Breast epithelium (tissue), 3 donors: ENCODE results near the gene SLC35G2.

Source experiments
- POLR2A ChIP-seq: fragments of 450-650 bp; IDR thresholded peaks from one replicate; pipeline ENCODE4 v1.6.1; 2016; ENCODE audit warnings: antibody characterized with exemption, mild to moderate bottlenecking, moderate library complexity
- TF ChIP-seq, protein P1 (sequence below), 3 donors: fragments of 450-650 bp; IDR thresholded peaks; one replicate each; pipeline ENCODE4 v1.5.1; 2016 to 2017; ENCODE audit warnings: antibody characterized with exemption in 3 of 3, mild to moderate bottlenecking in 3 of 3, moderate library complexity in 3 of 3

DNA sequence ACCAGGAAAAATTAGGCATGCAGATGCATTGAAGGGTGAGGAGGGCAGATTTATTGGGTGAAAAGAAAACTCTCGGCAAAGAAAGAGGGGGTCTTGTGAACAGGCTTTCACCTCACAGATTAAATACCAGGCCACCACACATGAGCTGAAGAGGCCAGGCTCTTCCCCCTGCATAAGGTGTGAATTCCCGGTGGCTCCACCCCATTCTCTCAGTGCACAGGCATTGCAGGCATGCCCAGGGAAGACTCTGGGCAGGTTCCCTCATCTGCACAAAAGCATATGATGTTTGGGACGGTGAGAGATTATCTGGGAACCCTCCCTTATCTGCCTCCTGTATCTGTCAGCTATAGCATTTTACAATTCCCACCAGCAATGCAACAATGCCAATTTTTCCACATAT, 7.2 kb upstream of the SLC35G2 start:
- TF ChIP-seq, protein P1, sequence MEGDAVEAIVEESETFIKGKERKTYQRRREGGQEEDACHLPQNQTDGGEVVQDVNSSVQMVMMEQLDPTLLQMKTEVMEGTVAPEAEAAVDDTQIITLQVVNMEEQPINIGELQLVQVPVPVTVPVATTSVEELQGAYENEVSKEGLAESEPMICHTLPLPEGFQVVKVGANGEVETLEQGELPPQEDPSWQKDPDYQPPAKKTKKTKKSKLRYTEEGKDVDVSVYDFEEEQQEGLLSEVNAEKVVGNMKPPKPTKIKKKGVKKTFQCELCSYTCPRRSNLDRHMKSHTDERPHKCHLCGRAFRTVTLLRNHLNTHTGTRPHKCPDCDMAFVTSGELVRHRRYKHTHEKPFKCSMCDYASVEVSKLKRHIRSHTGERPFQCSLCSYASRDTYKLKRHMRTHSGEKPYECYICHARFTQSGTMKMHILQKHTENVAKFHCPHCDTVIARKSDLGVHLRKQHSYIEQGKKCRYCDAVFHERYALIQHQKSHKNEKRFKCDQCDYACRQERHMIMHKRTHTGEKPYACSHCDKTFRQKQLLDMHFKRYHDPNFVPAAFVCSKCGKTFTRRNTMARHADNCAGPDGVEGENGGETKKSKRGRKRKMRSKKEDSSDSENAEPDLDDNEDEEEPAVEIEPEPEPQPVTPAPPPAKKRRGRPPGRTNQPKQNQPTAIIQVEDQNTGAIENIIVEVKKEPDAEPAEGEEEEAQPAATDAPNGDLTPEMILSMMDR (IDR thresholded peaks at IDR 0.05) = no peak
- no peak for TF ChIP-seq POLR2A
